Neuron (in vitro differentiated cells): Measurements from ENCODE around the gene RAB3IP.
"Not testable (repeated sequence)": the region's sequence is repeated elsewhere in the genome, so short reads cannot be mapped to it uniquely, and the experiment has no call there.

ENCODE experiments used
- H2AFZ ChIP-seq: one replicate; pipeline ENCODE4 v1.6.1; 2013; ENCODE audit warnings: low read depth, mild to moderate bottlenecking, inconsistent platforms, low read length, moderate library complexity
- H3K27me3 ChIP-seq: one replicate; pipeline ENCODE4 v1.6.1; 2013; ENCODE audit warnings: low read length; ENCODE audit not compliant: insufficient read depth
- H3K36me3 ChIP-seq: one replicate; pipeline ENCODE4 v1.6.1; 2013; ENCODE audit warnings: low read length; ENCODE audit not compliant: insufficient read depth
- H3K4me1 ChIP-seq: one replicate; pipeline ENCODE4 v1.6.1; 2013; ENCODE audit warnings: low read length; ENCODE audit not compliant: insufficient read depth
- H3K4me3 ChIP-seq: 2 replicates; pipeline ENCODE4 v1.5.1; 2013; ENCODE audit warnings: mild to moderate bottlenecking, low read length, moderate library complexity
- H3K9me3 ChIP-seq: one replicate; pipeline ENCODE4 v1.6.1; 2013; ENCODE audit warnings: low read length

The RAB3IP gene

DNA sequence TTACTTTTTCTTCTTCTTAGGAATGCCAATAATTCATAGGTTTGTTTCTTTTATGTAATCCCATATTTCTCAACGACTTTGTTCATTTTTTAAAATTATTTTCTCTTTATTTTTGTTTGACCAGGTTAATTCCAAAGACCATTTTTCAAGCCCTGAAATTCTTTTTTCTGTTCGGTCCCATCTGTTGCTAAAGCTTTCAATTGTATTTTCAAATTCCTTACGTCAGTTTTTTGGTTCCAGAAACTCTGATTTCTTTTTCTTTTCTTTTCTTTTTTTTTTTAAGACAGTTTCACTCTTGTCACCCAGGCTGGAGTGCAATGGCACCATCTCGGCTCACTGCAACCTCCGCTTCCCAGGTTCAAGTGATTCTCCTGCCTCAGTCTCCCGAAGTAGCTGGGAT lies 27.6 kb downstream of the RAB3IP start:
- Histone ChIP-seq H3K9me3 (peaks cover 37% of the 10 kb centered on the region), H2AFZ (no peak overlapping the region), H3K4me1 (no peaks in the 10 kb centered on the region), H3K36me3 (peaks cover 2% of the 10 kb centered on the region), H3K27me3 (no peaks in the 10 kb centered on the region), H3K4me3 (no peak overlapping the region)

DNA sequence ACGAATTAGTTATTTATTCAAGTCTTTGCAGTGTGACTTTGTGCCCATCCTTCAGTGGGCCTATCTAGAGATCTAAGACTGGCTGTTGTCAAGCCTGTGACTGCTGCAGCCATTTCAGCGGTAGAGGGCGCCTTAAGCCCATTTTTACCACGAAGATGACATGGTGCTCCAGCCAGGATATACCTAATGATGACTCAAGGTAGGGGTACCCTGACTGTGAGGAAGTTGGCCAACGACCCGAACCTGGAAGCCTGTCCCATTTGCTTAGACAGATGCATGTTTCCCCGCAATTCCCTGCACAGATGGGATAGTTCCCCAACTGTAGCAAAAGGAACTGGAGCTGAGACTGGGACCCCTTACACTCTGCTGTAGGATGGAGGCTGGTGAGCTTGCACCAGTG lies 41.3 kb downstream of the RAB3IP start:
- Histone ChIP-seq H3K36me3 (no peaks in the 10 kb centered on the region), H3K9me3 (no peaks in the 10 kb centered on the region), H3K4me3 (no peak overlapping the region), H2AFZ (no peak overlapping the region), H3K27me3 (no peaks in the 10 kb centered on the region), H3K4me1 (no peaks in the 10 kb centered on the region)

DNA sequence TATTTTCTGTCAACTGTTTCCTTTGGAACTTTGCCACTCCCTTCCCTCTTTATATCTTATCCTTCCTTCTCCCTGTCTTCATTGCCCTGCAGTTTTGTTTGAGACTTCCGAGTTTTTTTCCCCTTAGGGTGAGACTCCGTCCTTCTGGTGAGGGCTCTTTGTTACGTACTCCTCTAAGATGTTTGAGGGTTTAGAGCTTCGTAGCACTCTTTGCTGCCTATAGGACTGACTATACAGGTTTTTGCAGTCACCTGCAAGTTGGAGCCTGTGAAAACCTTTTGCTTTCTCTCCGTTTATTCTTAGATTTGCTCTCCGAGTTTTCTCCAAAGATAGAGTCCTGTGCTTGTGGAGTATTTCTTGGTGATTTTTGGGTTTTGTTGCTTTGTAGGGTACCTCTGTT lies 44.7 kb downstream of the RAB3IP start:
- no peaks in the 10 kb centered on the region for H3K4me1 ChIP-seq
- H3K36me3 ChIP-seq, result no peaks in the 10 kb centered on the region
- H3K4me3 ChIP-seq, result no peak overlapping the region
- no peaks in the 10 kb centered on the region for H3K27me3 ChIP-seq
- H3K9me3 ChIP-seq, result no peaks in the 10 kb centered on the region
- H2AFZ ChIP-seq, result no peak overlapping the region

DNA sequence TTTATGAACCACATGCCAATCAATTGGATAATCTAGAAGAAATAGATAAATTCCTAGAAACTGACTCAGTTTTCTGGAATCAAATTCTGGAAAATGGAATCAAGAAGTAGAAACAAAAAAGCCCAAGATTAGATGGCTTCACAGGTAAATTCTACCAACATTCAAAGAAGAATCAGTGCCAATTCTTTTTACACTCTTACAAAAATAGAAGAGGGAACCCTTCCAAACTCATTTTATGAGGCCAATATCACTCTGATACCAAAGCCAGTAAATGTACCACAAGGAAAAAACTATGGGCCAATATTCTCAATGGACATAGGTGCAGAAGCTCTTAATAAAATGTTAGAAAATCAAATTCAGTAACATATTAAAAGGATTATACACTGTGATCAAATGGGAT lies 50.7 kb downstream of the RAB3IP start:
- no peaks in the 10 kb centered on the region for H3K36me3 ChIP-seq
- no peaks in the 10 kb centered on the region for H3K27me3 ChIP-seq
- no peaks in the 10 kb centered on the region for H3K4me1 ChIP-seq
- H3K4me3 ChIP-seq, result no peak overlapping the region
- H2AFZ ChIP-seq, result no peak overlapping the region
- peaks cover 2% of the 10 kb centered on the region for H3K9me3 ChIP-seq

DNA sequence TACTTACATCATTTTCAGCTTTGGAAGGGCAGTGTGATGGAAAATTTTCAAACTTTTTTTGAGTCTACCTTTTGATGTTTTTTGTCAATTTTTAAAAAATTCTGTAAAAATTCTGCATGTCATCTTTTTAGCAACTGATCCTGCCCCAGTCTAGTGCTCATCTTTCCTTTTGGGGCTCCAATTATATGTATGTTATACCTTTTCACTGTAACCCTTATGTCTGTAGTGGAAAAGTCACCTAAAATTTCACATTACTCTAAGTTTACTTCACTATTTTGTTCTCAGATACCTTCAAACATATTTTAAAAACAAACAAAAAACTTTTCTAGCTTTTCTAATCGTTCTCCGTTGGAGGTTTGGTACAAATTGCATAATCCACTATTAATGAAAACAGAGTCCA lies 53.9 kb downstream of the RAB3IP start:
- Histone ChIP-seq H3K4me3 (no peak overlapping the region), H3K9me3 (peaks cover 2% of the 10 kb centered on the region), H3K4me1 (no peaks in the 10 kb centered on the region), H3K27me3 (no peaks in the 10 kb centered on the region), H2AFZ (no peak overlapping the region), H3K36me3 (peaks cover 4% of the 10 kb centered on the region)

DNA sequence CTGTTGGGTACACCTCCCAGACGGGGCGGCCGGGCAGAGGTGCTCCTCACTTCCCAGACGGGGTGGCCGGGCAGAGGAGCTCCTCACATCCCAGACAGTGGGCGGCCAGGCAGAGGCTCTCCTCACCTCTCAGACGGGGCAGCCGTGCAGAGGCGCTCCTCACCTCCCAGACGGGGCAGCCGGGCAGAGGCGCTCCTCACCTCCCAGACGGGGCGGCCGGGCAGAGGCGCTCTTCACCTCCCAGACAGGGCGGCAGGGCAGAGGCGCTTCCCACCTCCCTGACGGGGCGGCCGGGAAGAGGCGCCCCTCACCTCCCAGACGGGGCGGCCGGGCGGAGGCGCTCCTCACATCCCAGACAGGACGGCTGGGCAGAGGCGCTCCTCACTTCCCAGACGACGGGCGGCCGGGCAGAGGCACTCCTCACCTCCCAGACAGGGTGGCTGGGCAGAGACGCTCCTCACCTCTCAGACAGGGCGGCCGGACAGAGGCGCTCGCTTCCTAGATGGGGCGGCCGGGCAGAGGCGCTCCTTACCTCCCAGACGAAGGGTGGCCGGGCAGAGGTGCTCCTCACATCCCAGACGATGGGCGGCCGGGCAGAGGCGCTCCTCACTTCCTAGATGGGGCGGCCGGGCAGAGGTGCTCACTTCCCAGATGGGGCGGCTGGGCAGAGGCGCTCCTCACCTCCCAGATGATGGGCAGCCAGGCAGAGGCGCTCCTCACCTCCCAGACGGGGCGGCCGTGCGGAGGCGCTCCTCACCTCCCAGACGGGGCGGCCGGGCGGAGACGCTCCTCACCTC lies 68.6 kb downstream of the RAB3IP start:
- H3K4me3 ChIP-seq, result not testable (repeated sequence)

DNA sequence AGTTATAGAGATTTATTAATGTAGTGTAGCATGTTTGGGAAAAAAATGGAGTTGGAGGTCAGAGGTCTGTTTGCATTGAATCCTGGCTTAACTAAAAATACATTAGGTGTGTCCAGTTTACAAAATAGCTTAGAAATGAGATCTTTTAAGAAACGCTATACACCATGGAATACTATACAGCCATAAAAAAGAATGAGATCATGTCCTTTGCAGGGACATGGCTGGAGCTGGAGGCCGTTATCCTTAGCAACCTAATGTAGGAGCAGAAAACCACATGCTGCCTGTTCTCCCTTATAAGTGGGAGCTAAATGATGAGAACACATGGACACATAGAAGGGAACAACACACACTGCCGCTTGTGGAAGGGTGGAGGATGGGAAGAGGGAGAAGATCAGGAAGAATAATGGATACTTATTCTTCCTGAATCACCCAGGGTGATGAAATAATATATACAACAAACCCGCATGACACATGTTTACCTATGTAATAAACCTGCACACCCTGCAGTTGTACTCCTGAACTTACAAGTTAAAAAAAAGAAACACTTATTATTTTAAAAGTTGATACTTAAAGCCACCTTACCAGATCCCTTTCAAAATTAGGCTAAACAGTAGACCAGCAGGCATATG lies 72.3 kb downstream of the RAB3IP start:
- Histone ChIP-seq H2AFZ (no peak overlapping the region), H3K4me1 (no peaks in the 10 kb centered on the region), H3K9me3 (peaks cover 7% of the 10 kb centered on the region), H3K4me3 (no peak overlapping the region), H3K36me3 (no peaks in the 10 kb centered on the region), H3K27me3 (no peaks in the 10 kb centered on the region)

More for the DNA sequence above, 68.6 kb downstream of the RAB3IP start:
- H3K27me3 ChIP-seq, H3K36me3 ChIP-seq, H2AFZ ChIP-seq, H3K9me3 ChIP-seq, H3K4me1 ChIP-seq: not testable (repeated sequence)

DNA sequence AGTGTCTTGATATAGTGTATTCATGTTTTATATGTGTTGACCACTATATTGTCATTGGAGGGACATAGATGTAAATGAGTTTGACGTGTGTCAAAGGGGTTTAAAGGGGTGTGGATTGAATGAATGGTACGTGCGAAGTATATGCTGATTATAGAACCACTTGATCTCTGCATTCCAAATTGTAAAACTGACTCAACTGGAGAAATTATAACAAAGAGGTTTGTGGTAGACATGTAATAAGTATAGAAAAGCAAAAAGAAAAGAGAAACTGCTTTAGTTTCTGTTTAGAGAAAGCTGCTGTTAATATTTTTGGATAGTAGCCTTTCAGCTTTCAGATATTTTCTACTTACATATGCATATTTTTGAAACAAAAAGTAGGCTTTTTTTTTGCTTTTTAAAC lies 77.4 kb downstream of the RAB3IP start:
- H3K4me1 ChIP-seq, result no peaks in the 10 kb centered on the region
- H3K27me3 ChIP-seq, result no peaks in the 10 kb centered on the region
- no peak overlapping the region for H2AFZ ChIP-seq
- H3K9me3 ChIP-seq, result no peaks in the 10 kb centered on the region
- H3K4me3 ChIP-seq, result no peak overlapping the region
- no peaks in the 10 kb centered on the region for H3K36me3 ChIP-seq

DNA sequence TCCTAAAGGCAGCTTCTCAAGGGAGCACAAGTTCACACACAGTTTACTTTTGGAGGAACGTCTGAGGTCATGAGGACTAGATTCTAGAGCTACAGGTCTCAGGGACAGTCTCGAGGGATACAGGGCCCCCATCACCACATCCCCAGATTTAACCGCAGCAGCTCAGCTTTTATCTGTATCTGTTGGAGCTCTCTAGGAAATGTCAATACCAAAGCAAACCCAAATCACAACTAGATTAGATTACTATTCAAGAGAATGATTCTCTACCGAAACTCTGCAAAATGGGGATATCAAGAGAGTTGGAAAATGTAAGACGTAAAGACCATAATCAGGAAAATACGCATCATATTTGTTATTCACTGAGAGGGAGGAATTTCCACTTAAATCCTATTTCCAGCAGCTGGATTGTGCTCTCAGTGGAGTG lies 82.4 kb downstream of the RAB3IP start:
- no peaks in the 10 kb centered on the region for H3K27me3 ChIP-seq
- H3K4me1 ChIP-seq, result no peaks in the 10 kb centered on the region
- no peaks in the 10 kb centered on the region for H3K9me3 ChIP-seq
- H3K4me3 ChIP-seq, result no peak overlapping the region
- H3K36me3 ChIP-seq, result no peaks in the 10 kb centered on the region
- H2AFZ ChIP-seq, result no peak overlapping the region

DNA sequence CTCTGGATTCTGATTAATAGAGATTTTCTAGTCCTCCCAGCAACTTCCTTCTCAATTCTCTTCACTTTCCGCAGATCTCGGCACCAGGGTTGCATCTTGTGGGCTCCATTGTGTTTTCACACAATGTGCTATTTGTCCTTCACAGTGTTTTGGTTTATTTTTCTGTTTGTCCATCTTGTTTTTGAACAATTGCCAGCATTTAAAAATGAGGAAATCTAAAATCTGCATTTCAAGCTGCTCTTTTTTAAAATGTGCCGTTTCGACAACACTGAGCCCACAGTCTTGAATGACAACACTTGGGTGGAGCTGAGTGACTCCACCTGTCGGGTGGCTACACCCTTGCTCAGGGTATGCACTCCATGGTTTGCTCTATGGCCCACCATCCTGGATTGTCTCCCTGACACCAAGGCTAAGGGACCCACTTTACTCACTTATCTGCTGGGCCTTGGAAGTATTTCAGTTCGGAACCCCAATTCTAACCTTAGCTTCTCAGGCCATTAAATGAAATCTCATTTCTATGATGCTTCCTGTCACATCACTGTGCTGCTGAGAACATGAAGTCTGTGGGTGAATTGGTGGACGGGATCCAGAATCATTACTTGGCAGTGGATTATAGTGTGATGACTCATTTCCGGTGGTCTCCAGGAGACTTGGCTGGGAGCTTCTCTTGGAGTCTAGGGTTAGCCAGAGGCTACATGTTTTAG lies 82.9 kb downstream of the RAB3IP start:
- Histone ChIP-seq H3K4me3 (no peak overlapping the region), H2AFZ (no peak overlapping the region), H3K27me3 (no peaks in the 10 kb centered on the region), H3K4me1 (no peaks in the 10 kb centered on the region), H3K36me3 (no peaks in the 10 kb centered on the region), H3K9me3 (no peaks in the 10 kb centered on the region)

DNA sequence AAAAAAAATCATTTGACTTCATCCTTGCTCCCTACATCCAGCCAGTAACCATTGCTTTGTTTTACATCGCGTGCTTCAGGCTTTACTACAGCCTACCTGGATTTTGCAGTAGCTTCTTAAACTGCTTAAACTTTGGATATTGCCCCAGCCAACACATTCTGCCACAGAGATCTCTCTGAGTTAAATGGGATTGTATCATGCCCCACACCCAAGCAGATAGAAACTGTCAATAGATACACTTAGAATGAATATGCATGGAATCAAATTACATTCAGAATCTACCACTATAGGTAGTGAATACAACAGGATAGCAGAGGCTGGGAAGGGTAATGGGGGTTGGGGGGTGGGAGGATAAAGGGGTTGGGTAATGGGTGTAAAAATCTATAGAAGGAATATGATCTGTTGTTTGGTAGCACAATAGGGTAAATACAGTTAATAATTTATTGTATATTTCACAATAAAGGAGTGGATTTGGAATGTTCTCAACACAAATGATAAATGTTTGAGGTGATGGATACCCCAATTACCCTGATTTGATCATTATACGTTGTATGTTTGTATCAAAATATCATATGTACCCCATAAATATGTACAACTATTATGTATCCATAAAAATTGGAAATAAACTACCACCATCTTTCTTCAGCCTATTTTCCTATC lies 83.7 kb downstream of the RAB3IP start:
- Histone ChIP-seq H2AFZ (no peak overlapping the region), H3K27me3 (no peaks in the 10 kb centered on the region)

DNA sequence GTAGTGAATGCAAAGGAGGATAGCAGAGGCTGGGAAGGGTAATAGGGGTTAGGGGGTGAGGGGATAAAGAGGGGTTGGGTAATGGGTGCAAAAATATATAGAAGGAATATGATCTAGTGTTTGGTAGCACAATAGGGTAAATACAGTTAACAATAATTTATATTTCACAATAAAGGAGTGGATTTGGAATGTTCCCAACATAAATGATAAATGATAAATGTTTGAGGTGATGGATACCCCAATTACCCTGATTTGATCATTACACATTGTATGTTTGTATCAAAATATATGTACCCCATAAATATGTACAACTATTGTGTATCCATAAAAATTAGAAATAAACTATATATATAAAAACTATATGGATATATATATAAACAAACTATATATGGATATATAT lies 85.4 kb downstream of the RAB3IP start:
- Histone ChIP-seq H3K27me3 (no peaks in the 10 kb centered on the region), H3K4me1 (no peaks in the 10 kb centered on the region), H3K4me3 (no peak overlapping the region), H3K9me3 (no peaks in the 10 kb centered on the region), H2AFZ (no peak overlapping the region), H3K36me3 (no peaks in the 10 kb centered on the region)

More for the DNA sequence above, 83.7 kb downstream of the RAB3IP start:
- H3K9me3 ChIP-seq, result no peaks in the 10 kb centered on the region
- no peaks in the 10 kb centered on the region for H3K4me1 ChIP-seq
- H3K36me3 ChIP-seq, result no peaks in the 10 kb centered on the region
- H3K4me3 ChIP-seq, result no peak overlapping the region

DNA sequence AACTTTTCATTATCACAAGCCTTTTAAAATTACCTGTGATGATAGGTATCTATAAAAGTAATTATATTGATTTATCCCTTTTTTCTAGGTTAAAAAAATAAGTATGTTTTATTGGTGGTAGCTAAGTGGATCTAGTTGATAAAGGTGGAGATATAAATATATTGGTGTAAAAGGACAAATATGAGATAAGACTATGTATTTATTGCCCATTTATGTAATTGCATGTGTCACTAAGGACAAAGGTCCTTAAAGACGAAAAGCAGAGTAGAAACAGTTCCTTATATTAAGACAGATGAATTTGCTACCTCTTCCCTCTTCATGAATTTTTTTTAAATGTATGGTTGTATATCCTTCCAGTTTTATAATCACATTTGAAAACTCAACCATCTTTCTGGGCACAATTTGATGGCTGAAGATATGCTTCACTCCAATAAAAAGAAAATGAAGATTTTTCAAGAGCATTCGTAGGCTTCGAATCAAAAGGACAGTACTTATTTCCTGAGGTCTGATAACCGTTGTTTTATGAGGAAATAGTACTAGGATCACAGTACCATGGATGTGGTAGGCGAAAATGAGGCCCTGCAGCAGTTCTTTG lies 86.4 kb downstream of the RAB3IP start, which contains the start of gene MYRFL:
Gene MYRFL (plus strand): TSS at position 262 of the 595 bp plus-strand sequence. CDS start 291 bp downstream, at position 553.
- Histone ChIP-seq H3K36me3 (no peaks in the 10 kb centered on the region), H2AFZ (no peak within 1 kb of the TSS), H3K4me3 (no peak within 1 kb of the TSS), H3K9me3 (no peaks in the 10 kb centered on the region), H3K4me1 (no peaks in the 10 kb centered on the region), H3K27me3 (no peaks in the 10 kb centered on the region)
